GM15510 (cell line): ENCODE data around the gene IL13RA1.

Experiments
- POLR2A ChIP-seq: IDR thresholded peaks from 3 replicates; pipeline ENCODE4 v1.6.1; 2011; ENCODE audit warnings: borderline replicate concordance; ENCODE audit not compliant: insufficient read length; ENCODE audit errors: extremely low read depth

The IL13RA1 gene

DNA sequence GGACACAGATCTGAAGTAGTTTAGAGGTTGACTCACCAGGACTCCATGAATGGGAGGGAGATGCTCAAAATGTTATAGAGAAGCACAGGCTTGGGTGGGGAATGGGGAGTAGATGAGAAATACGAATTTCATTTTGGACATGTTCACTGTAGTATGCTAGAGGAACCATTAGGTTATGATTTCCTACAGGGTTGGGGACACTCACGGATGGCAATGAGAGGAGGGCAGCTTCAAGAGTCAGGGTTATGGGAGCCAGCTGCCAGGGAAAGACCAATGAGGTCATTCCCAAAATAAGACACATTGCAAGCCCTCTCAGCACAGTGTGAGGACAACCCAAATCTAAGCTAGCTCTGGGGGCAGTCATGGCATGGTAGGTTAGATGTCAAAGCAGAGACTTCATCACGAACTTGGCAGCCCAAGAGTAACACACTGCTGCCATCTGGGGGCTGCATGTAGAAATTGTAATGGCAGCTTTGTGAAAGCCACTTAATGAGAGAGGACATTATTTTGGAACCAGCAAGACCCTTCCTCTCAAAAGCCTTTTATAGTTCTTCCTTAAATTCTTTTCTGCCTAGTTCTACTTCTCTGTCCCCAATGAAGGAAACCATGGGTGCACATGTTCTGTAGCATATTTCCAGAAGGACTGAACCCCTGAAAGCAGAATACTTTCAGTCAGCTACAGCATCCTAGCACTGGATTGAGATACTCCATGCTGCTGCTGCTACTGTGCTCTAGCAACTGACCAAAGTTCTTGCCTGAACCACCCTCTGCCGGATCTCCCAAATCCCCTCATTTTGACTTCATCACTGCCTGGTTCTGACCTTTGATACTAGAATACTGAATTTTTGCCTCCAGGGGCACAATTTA lies 80.0 kb downstream of the IL13RA1 start:
- TF ChIP-seq POLR2A = no peak

GRCh38 chrX:118823263-118824172 lies 96.1 kb downstream of the IL13RA1 start, which contains the start of gene ZCCHC12:
TSS of gene ZCCHC12 (plus strand) at chrX:118823824. CDS start at chrX:118825245, 1,421 bp downstream.
- TF ChIP-seq POLR2A = no peak

DNA sequence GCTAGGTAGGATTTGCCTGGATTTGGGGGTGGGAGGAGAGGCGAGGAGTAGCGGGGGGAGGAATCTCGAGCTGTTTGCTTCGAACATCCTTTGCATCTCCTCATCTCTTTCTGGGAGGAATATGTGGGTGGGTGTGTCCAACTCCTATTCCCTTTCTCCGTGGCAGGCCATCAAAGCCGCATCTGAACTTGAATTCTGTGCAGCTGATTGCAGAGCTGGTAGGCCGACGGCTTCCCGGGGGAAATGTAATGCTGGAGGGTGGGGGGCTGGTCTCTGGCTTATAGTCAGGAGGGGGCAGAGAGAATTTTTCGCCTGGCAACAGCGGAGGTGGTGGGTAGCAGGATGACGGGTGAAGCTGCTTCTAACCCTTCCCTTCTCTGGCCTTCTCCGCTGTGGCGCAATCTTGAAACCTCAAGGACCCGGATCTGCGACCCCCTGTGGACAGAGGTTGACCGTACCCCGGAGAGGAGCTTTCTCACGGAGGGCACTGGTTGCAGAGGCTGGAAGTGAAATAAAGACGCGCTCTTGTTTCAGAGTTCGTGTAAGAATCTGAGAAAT lies 96.8 kb downstream of the IL13RA1 start:
- no peak for TF ChIP-seq POLR2A

- TF ChIP-seq POLR2A = no peak
Observed at GRCh38 chrX:118825227-118825626, 97.8 kb downstream of the IL13RA1 start.

DNA sequence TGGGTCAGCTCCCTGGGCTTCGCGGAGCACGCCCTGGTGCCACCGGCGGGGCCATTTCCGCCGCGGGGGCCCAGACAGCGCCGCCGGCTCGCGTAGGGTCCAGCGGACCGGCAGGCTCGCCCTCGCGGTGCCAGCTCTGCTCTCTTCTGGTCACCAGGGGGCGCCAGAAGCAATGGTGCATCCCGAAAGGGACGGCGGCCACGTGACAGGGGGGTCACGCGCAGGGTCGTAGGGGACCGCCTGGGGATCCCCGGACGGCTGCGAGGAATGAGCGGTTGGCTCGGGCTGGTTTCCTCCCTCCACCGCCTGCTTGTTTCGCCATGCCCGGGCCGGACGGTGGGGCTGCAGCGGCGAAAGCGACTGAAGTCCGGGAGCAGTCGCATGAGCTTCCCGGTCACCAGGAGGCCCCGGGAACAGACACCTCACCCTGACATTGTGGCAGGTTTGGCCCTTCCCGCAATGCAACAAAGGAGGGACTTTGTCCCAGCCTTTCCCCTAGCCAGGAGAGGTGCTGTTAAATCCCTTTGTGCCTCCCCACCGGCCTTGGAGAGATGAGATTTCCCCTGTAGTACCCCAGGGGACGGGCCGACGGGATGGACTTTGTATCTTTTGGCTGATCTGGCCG lies 112.0 kb downstream of the IL13RA1 start:
- TF ChIP-seq POLR2A = no peak
